HepG2 (cell line): ENCODE results near the gene TBC1D14. TPM values are rescaled to one million over a fixed set of nuclear protein-coding genes. Genes with fewer than 3 reads are reported as not detected.

Experiments used
- ATAC-seq: fragments of 200-7000 bp; cut with Tn5 transposase; 3 replicates; pipeline ENCODE4 v1.9.1; 2020; ENCODE audit warnings: mild to moderate bottlenecking, moderate library complexity
- BruUV-seq: library from RNA; stranded (reverse); fragments of 400-500 nt; replicated peaks from 2 replicates; lab custom pipeline; 2021; lab: Mats Ljungman, UMichigan
- CTCF ChIA-PET: fragments of 300-600 bp; formaldehyde crosslinking; extraction: SDS; loops from one replicate; lab custom pipeline; 2021; ENCODE audit warnings: low total read pairs, inconsistent platforms, low intra/inter-chr PET ratio; lab: Yijun Ruan, JAX
- POLR2A ChIA-PET: fragments of 350-600 bp; sonication (Branson Sonifier 250); formaldehyde crosslinking; loops from one replicate; lab custom pipeline; 2020; ENCODE audit warnings: antibody characterized with exemption, inconsistent platforms; lab: Yijun Ruan, JAX
- DNase-seq: peaks from one replicate; pipeline ENCODE4 v3.0.0-alpha.2; 2015; ENCODE audit warnings: low spot score
- FAIRE-seq: peaks from 3 replicates; lab custom pipeline; 2011; peaks lifted over from hg19 to GRCh38; lab: Jason Lieb, UNC
- H2AFZ ChIP-seq: one replicate; pipeline ENCODE4 v1.6.1; 2011; ENCODE audit warnings: low read length, inconsistent platforms
- H3K27ac ChIP-seq: fragments of 300-600 bp; 3 replicates; pipeline ENCODE4 v1.8.0; 2011; ENCODE audit warnings: mixed run types, mild to moderate bottlenecking, mixed read lengths, low read length, inconsistent platforms; ENCODE audit not compliant: insufficient read depth; ENCODE audit errors: extremely low read length
- H3K27me3 ChIP-seq, 2 experiments: fragments of 200-600 bp in 1 of 2; 2 replicates in 1 of 2; 3 replicates in 1 of 2; pipeline versions ENCODE4 v1.6.0 to v1.8.0; 2011; ENCODE audit warnings: low read length in 2 of 2, mild to moderate bottlenecking in 2 of 2, moderate library complexity in 2 of 2, inconsistent platforms in 1 of 2; ENCODE audit not compliant: insufficient read depth in 2 of 2, control insufficient read depth in 1 of 2
- H3K36me3 ChIP-seq, 2 experiments: fragments of 200-600 bp in 1 of 2; replicated peaks in 1 of 2; 2 replicates in 1 of 2; 3 replicates in 1 of 2; pipeline versions ENCODE4 v1.5.1 to v1.8.0; 2011; ENCODE audit warnings: low read length in 2 of 2, inconsistent platforms in 1 of 2; ENCODE audit not compliant: insufficient read depth in 2 of 2, control insufficient read depth in 1 of 2
- H3K4me1 ChIP-seq: 2 replicates; pipeline ENCODE4 v1.5.1; 2012; ENCODE audit warnings: low read length, inconsistent platforms; ENCODE audit not compliant: insufficient read depth
- H3K4me2 ChIP-seq: 2 replicates; pipeline ENCODE4 v1.6.0; 2011; ENCODE audit warnings: low read depth, low read length, inconsistent platforms
- H3K4me3 ChIP-seq, 3 experiments: fragments of 200-600 bp in 1 of 3; sonication (generic), shearing (Covaris generic) in 1 of 3; replicated peaks in 1 of 3; 2 replicates each; pipeline ENCODE4 v1.5.1; 2011 to 2016; ENCODE audit warnings: low read length in 3 of 3, inconsistent platforms in 2 of 3, low read depth in 2 of 3, mild to moderate bottlenecking in 2 of 3, control low read depth in 1 of 3, mixed read lengths in 1 of 3; ENCODE audit not compliant: insufficient read depth in 1 of 3
- H3K79me2 ChIP-seq: one replicate; pipeline ENCODE4 v1.6.1; 2011; ENCODE audit warnings: low read length, inconsistent platforms; ENCODE audit not compliant: insufficient read depth
- H3K9ac ChIP-seq: 2 replicates; pipeline ENCODE4 v1.6.0; 2011; ENCODE audit warnings: mild to moderate bottlenecking, low read depth, low read length, inconsistent platforms; ENCODE audit not compliant: insufficient read depth
- H3K9me3 ChIP-seq: 2 replicates; pipeline ENCODE4 v1.5.1; 2012; ENCODE audit warnings: mild to moderate bottlenecking, low read length
- H4K20me1 ChIP-seq: 2 replicates; pipeline ENCODE4 v1.6.0; 2011; ENCODE audit warnings: inconsistent platforms, mild to moderate bottlenecking, low read length, moderate library complexity; ENCODE audit not compliant: insufficient read depth
- DZIP1 ChIP-seq: sonication (generic); formaldehyde crosslinking; IDR thresholded peaks from 2 replicates; pipeline ENCODE4 v1.5.0; 2020; ENCODE audit warnings: mild to moderate bottlenecking, missing genetic modification reagents
- MTA3 ChIP-seq: sonication (generic); formaldehyde crosslinking; IDR thresholded peaks from 2 replicates; pipeline ENCODE4 v1.4.0; 2020; ENCODE audit warnings: missing genetic modification reagents
- NR2F1 ChIP-seq, 2 experiments: fragments of 450-650 bp in 1 of 2; formaldehyde crosslinking in 1 of 2; IDR thresholded peaks; 2 replicates each; pipeline versions ENCODE4 v1.5.0 to v1.6.1; 2016 to 2020; ENCODE audit warnings: mild to moderate bottlenecking in 1 of 2, missing compliant biosample characterization in 1 of 2, missing genetic modification reagents in 1 of 2, moderate library complexity in 1 of 2
- SKIL ChIP-seq: sonication (generic); formaldehyde crosslinking; IDR thresholded peaks from 2 replicates; pipeline ENCODE4 v1.8.0; 2022; ENCODE audit warnings: missing genetic modification reagents, mild to moderate bottlenecking, moderate library complexity, borderline replicate concordance
- TFDP1 ChIP-seq: IDR thresholded peaks from 2 replicates; pipeline ENCODE4 v1.6.1; 2016; ENCODE audit warnings: missing compliant biosample characterization, missing genetic modification reagents, borderline replicate concordance
- ZNF207 ChIP-seq: fragments of 450-650 bp; IDR thresholded peaks from 2 replicates; pipeline ENCODE4 v1.6.1; 2016; ENCODE audit warnings: antibody characterized with exemption, borderline replicate concordance
- ZNF510 ChIP-seq: sonication (generic); formaldehyde crosslinking; IDR thresholded peaks from 2 replicates; pipeline ENCODE4 v1.4.0; 2020; ENCODE audit warnings: low read depth, mild to moderate bottlenecking, missing genetic modification reagents
- ZNF558 ChIP-seq: sonication (generic); formaldehyde crosslinking; IDR thresholded peaks from 2 replicates; pipeline ENCODE4 v1.9.0; 2022; ENCODE audit warnings: mild to moderate bottlenecking, missing genetic modification reagents, borderline replicate concordance
- ZNF780A ChIP-seq: sonication (generic); formaldehyde crosslinking; IDR thresholded peaks from 2 replicates; pipeline ENCODE4 v1.8.0; 2022; ENCODE audit warnings: mild to moderate bottlenecking, missing genetic modification reagents, moderate library complexity
- WGBS: methylation state at CpG from one replicate; pipeline ENCODE4 v1.1.6; 2017; ENCODE audit warnings: low lambda C conversion rate; 5-methylcytosine and 5-hydroxymethylcytosine counted together
- in situ Hi-C: cut with HindIII; loops from 2 replicates; pipeline ENCODE4 v1.10.0; 2017; ENCODE audit warnings: low pct_unique_long_range_greater_than_20kb; ENCODE audit not compliant: extremely low pct_ligation_motif_present
- intact Hi-C: fragments of 100-400 bp; cut with micrococcal nuclease; formaldehyde crosslinking; loops from one replicate; pipeline ENCODE4 v1.10.0; 2022; ENCODE audit not compliant: unreplicated experiment
- polyA plus RNA-seq, 8 experiments: library from polyadenylated mRNA; depleted of rRNA in 3 of 8; stranded (reverse) in 7 of 8; unstranded in 1 of 8; fragments of >200 nt; fragmentation: Illumina TruSeq in 4 of 8; extraction: Trizol in 4 of 8; gene quantifications; 2 replicates each; pipeline versions ENCODE4 v1.2.1 to v1.2.3, GENCODE V29; 2011 to 2016; ENCODE audit warnings: low read depth in 4 of 8, missing spikeins in 1 of 8, mixed read lengths in 1 of 8; ENCODE audit not compliant: insufficient read depth in 1 of 8
- total RNA-seq, 5 experiments: library from RNA; depleted of rRNA; stranded (reverse); fragments of >200 nt; fragmentation: Illumina TruSeq; extraction: Trizol; gene quantifications; 2 replicates each; pipeline ENCODE4 v1.2.3, GENCODE V29; 2016; ENCODE audit warnings: low read depth in 1 of 5
- TF ChIP-seq, protein P1 (sequence below): sonication (generic); formaldehyde crosslinking; IDR thresholded peaks from 2 replicates; pipeline ENCODE4 v1.8.1; 2023; ENCODE audit warnings: missing genetic modification reagents, inconsistent platforms, borderline replicate concordance

The TBC1D14 gene
- total and polyA plus RNA-seq, 2 of the 13 experiments (the other 11 are each of a cell fraction or from before 2014, with no cell fraction given), result 29.5 to 46.5 TPM

DNA sequence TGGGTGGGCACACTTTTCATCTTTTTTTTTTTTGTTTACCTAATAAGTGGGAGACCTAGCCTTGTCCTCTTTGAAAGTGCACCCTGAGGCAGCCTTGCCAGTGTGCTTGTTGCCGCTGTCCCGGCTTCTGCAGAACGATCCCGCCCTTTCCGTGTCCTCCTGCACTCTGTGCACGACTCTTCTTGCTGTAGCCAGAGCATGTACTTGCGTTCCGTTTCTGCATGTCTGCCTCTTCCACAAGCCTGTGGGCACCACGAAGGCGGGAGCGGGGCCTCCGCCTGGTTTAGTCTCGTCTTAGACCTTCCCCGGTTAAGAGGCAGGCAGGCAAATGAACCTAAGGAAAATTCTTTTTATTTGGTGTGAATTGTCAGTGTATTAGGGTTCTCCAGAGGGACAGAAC is 32.6 kb upstream of the TBC1D14 start (continued):
- no peak for TF ChIP-seq DZIP1 (CRISPR knock-in tag)
- no peak for TF ChIP-seq SKIL (CRISPR knock-in tag)
- no peak for TF ChIP-seq NR2F1 (CRISPR knock-in tag; IDR thresholded peaks at IDR 0.05)
- TF ChIP-seq ZNF510, result no peak
- TF ChIP-seq, all 625 proteins: peak for 0

DNA sequence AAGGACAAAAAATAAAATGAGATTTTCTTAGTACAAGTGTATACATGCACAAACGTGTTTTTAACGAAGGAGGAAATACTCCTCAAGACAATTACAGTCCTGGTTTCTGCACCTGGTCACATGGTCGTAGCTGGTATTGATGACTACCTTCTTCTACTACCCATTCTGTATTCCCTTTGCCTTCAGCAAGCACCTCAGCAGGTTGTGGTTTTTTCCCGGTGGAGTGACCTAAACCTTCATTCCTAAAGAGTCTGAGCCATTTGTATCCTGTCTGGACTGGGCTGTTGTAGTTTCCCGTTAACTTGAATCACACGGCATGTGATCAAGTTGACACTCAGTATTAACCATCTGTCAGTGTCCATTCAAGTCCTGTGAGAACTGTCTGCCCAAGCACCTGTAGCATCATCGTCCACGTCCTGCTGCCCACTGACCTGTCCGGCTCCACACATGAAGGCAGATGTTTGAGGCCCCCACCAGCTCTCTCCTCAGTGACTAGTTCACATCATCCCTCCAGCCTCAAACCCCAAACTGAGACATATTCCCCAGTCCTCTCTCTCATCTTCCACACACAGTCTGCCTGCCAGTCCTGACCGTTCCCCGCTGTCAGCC is 31.1 kb upstream of the TBC1D14 start:
- no TSS peak for BruUV-seq
- no peaks in the 10 kb centered on the region for H3K9me3 ChIP-seq
- H3K79me2 ChIP-seq, result no peaks in the 10 kb centered on the region
- H3K9ac ChIP-seq, result no peak overlapping the region
- no peak for FAIRE-seq
- DNase-seq, result no peak
- H3K4me1 ChIP-seq, result no peaks in the 10 kb centered on the region
- 85% methylated on average over 11 of the region's 11 CpGs for WGBS
- intact Hi-C loops (no loop called here), in situ Hi-C loops (loop anchor here (5.0 kb wide), 1 partner anchor 156 kb away; no protein-coding TSS in a partner anchor)
- peaks cover 3% of the 10 kb centered on the region; the same call in 1 of the 2 replicates for H4K20me1 ChIP-seq
- H2AFZ ChIP-seq, result no peak overlapping the region
- ATAC-seq, result no peak
- CTCF ChIA-PET, result no interaction called here
- no peak overlapping the region for H3K27ac ChIP-seq
- peaks cover 26 to 89% of the 10 kb centered on the region in 2 experiments for H3K36me3 ChIP-seq
- POLR2A ChIA-PET, result no interaction called here
- no peak overlapping the region for H3K4me3 ChIP-seq
- TF ChIP-seq ZNF207, result no peak
- no peak for TF ChIP-seq ZNF558 (CRISPR knock-in tag)
- no peak for TF ChIP-seq MTA3 (CRISPR knock-in tag)
- no peak for TF ChIP-seq TFDP1 (CRISPR knock-in tag)
- TF ChIP-seq, protein P1, sequence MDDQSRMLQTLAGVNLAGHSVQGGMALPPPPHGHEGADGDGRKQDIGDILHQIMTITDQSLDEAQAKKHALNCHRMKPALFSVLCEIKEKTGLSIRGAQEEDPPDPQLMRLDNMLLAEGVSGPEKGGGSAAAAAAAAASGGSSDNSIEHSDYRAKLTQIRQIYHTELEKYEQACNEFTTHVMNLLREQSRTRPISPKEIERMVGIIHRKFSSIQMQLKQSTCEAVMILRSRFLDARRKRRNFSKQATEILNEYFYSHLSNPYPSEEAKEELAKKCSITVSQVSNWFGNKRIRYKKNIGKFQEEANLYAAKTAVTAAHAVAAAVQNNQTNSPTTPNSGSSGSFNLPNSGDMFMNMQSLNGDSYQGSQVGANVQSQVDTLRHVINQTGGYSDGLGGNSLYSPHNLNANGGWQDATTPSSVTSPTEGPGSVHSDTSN (CRISPR knock-in tag), result no peak
- TF ChIP-seq ZNF780A (CRISPR knock-in tag), result no peak
- H3K4me2 ChIP-seq, result no peak overlapping the region
- H3K27me3 ChIP-seq, result no peaks in the 10 kb centered on the region
